NB4 (cell line): ENCODE data around the gene TTC33.
A peak's percentile ranks its signal among the peaks of the same experiment; 100 is the strongest.

Experiments
- DNase-seq: peaks from one replicate; pipeline ENCODE4 v3.0.0; 2010; ENCODE audit warnings: low read depth
- H3K4me3 ChIP-seq: one replicate; pipeline ENCODE4 v1.5.1; 2011; ENCODE audit warnings: mild to moderate bottlenecking, low read depth, low read length, moderate library complexity
- MYC ChIP-seq: IDR thresholded peaks from 2 replicates; pipeline ENCODE4 v1.6.1; 2011; ENCODE audit warnings: low read depth, low read length
- POLR2A ChIP-seq: IDR thresholded peaks from 2 replicates; pipeline ENCODE4 v1.6.1; 2011; ENCODE audit warnings: mild to moderate bottlenecking; ENCODE audit not compliant: insufficient read length; ENCODE audit errors: extremely low read depth
- TF ChIP-seq, protein P1 (sequence below): IDR thresholded peaks from one replicate; pipeline ENCODE4 v1.5.1; 2012; ENCODE audit warnings: low read depth, low read length
- TF ChIP-seq, protein P2 (sequence below): IDR thresholded peaks from 2 replicates; pipeline ENCODE4 v1.6.1; 2011; ENCODE audit warnings: low read depth, low read length

TTC33 gene

DNA sequence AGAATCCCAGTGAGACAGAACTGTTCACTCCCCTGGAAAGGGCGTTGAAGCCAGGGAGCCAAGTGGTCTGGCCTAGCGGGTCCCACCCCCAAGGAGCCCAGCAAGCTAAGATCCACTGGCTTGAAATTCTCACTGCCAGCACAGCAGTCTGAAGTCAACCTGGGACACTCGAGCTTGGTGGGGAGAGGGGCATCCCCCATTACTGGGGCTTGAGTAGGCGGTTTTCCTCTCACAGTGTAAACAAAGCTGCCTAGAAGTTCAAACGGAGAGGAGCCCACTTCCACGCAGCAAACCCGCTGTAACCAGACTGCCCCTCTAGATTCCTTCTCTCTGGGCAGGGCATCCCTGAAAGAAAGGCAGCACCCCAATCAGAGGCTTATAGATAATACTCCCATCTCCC, 121.2 kb downstream of the TTC33 start:
- no peak overlapping the region for H3K4me3 ChIP-seq
- TF ChIP-seq POLR2A: no peak
- TF ChIP-seq, protein P1, sequence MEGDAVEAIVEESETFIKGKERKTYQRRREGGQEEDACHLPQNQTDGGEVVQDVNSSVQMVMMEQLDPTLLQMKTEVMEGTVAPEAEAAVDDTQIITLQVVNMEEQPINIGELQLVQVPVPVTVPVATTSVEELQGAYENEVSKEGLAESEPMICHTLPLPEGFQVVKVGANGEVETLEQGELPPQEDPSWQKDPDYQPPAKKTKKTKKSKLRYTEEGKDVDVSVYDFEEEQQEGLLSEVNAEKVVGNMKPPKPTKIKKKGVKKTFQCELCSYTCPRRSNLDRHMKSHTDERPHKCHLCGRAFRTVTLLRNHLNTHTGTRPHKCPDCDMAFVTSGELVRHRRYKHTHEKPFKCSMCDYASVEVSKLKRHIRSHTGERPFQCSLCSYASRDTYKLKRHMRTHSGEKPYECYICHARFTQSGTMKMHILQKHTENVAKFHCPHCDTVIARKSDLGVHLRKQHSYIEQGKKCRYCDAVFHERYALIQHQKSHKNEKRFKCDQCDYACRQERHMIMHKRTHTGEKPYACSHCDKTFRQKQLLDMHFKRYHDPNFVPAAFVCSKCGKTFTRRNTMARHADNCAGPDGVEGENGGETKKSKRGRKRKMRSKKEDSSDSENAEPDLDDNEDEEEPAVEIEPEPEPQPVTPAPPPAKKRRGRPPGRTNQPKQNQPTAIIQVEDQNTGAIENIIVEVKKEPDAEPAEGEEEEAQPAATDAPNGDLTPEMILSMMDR: no peak
- TF ChIP-seq, protein P2, sequence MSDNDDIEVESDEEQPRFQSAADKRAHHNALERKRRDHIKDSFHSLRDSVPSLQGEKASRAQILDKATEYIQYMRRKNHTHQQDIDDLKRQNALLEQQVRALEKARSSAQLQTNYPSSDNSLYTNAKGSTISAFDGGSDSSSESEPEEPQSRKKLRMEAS: no peak
- no peak for TF ChIP-seq MYC
- no peak for DNase-seq

DNA sequence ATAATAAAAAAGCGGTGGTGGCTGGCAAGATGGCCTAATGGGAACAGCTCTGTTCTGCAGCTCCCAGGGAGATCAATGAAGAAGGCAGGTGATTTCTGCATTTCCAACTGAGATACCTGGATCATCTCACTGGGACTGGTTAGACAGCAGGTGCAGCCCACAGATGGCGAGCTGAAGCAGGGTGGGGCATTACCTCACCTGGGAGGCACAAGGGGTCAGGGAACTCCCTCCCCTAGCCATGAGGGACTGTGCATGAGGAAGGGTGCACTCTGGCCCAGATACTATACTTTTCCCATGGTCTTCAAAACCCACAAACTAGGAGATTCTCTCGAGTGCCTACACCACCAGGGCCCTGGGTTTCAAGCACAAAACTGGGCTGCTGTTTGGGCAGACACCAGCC, 121.6 kb downstream of the TTC33 start:
- no peak overlapping the region for H3K4me3 ChIP-seq
- TF ChIP-seq, protein P1: no peak
- TF ChIP-seq MYC: no peak
- TF ChIP-seq, protein P2: no peak
- no peak for DNase-seq

DNA sequence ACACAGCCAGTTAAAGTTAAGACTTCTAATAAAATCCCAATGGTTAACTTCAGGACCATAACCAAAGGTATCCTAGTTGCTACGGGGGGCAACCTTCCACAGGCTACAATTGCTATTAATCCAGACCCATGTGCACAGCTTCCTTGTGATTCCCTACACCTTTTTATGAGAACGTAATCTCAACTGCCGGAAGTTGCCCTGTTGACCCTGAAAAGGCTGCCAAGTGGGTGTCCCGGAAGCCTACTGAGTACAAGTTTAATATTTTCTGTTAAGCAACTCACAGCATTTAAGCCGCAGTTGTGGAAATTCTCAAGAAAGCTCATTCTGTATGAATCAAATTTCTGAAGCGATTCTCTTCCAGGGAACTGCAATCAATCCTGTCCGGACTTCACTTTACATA, 124.5 kb downstream of the TTC33 start:
- no peak overlapping the region for H3K4me3 ChIP-seq
- TF ChIP-seq MYC: no peak
- TF ChIP-seq, protein P2: no peak
- TF ChIP-seq, protein P1: no peak
- TF ChIP-seq POLR2A: no peak

DNA sequence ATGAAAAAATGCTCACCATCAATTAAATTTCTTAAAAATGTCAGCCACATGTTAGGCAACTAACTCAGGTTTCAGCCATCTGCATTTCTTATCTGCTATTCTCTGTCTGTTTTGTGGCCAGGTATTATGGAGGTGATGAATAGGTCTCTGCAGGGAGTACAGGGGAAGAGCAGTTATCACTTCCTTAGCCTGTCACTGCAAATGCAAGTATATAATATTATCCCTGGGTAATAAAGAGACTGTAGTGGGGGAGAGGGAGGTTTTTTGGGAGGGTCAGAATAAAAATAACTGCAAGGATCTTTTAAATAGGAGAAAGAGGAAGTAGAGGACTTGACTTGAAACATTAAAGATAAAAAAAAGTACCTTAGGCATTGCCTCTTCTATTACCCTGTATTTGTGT, 125.6 kb downstream of the TTC33 start:
- no peak overlapping the region for H3K4me3 ChIP-seq
- DNase-seq: peak; percentile 67
- TF ChIP-seq, protein P1: no peak
- TF ChIP-seq POLR2A: no peak
- no peak for TF ChIP-seq MYC
- TF ChIP-seq, protein P2: no peak

More for the DNA sequence above, 124.5 kb downstream of the TTC33 start:
- DNase-seq: no peak

DNA sequence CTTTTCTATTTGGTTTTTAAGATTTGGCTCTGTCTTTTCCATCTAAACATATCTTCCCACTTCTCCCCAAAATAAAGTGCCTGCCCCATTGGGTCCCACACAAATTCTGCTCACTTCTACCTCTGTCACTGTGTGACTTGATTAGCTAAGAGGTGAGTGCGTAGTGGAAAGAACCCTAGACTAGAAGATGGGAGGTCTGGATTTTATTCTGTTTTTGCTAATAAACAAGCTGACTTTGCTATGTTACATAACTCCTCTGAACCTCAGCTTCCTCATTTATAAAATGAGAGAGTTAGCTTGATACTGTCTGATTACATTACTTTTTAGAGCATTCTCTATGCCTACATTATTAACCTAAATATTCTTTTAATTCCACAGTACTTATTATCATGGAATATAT, 127.4 kb downstream of the TTC33 start:
- TF ChIP-seq POLR2A (no peak), MYC (no peak)
- TF ChIP-seq, protein P1: no peak
- TF ChIP-seq, protein P2: no peak
- peak; percentile 80 for DNase-seq
- H3K4me3 ChIP-seq: no peak overlapping the region

DNA sequence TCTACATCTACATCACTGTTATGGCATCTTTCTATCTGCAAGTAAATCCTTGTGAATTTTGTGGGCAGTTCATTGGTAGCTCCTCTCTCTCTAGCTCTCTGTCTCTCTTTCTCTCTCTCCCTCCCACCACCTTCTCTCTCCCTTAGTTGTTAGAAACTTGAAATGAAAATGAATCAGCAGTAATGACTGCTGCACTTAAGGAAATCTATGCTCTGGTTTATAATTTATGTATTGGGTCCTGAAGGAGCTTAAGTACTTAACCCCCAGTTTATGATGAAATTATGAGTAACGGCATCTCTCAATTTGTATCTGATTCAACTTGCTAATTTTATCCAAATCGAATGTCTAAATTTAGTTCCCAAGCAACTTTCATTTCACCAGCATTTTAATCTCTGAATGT, 128.1 kb downstream of the TTC33 start:
- no peak for DNase-seq
- TF ChIP-seq, protein P2: no peak
- TF ChIP-seq, protein P1: no peak
- no peak overlapping the region for H3K4me3 ChIP-seq
